Activated CD4-positive, alpha-beta T cell treated with anti-CD3 and anti-CD28 coated beads, Interleukin-2, amount 50 U/mL, for 16 hours (primary cell): Measurements from ENCODE around the gene NPTX1.

Experiments used
- DNase-seq: peaks from one replicate; pipeline ENCODE4 v3.0.0-alpha.2; 2020

Gene NPTX1

GRCh38 chr17:80424261-80424660 is 52.1 kb downstream of the NPTX1 start:
- DNase-seq: no peak

- DNase-seq: no peak
Measured at GRCh38 chr17:80423536-80424225, 52.7 kb downstream of the NPTX1 start.

- no peak for DNase-seq
Measured at GRCh38 chr17:80422981-80423380, 53.4 kb downstream of the NPTX1 start.

GRCh38 chr17:80422276-80422675 is 54.1 kb downstream of the NPTX1 start:
- DNase-seq: no peak

- no peak for DNase-seq
Measured at GRCh38 chr17:80421381-80422090, 54.9 kb downstream of the NPTX1 start.

- DNase-seq: no peak
Measured at GRCh38 chr17:80419255-80419654, 57.2 kb downstream of the NPTX1 start.

- no peak for DNase-seq
Measured at GRCh38 chr17:80418589-80418988, 57.8 kb downstream of the NPTX1 start.
